CD4-positive, alpha-beta T cell treated with Interleukin-15 for 1 hour (primary cell): ENCODE results near the gene GNA15.
"Not testable (repeated sequence)": the region's sequence is repeated elsewhere in the genome, so short reads cannot be mapped to it uniquely, and the experiment has no call there.

Experiments used
- DNase-seq: peaks from one replicate; pipeline ENCODE4 v3.0.0-alpha.2; 2020

Gene GNA15

DNA sequence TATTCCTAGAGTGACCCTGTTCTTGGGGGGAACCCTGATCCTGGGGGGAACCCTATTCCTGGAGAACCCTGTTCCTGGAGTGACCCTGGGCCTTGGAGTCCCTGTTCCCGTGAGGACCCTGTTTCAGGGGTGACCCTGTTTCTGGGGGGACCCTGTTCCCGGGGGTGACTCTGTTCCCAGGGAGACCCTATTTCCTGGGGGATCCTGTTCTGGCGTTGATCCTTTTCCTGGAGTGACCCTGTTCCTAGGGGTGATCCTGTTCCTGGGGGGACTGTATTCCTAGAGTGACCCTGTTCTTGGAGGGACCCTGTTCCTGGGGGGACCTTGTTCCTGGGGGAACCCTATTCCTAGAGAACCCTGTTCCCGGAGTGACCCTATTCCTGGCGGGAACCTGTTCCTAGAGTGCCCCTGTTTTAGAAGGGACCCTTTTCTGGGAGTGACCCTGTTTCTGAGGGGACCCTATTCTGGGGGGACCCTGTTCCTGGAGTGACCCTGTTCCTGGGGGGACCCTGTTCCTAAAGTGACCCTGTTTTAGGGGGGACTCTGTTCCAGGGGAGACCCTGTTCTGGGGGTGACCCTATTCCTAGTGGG lies 15.0 kb downstream of the GNA15 start:
- DNase-seq = no peak

DNA sequence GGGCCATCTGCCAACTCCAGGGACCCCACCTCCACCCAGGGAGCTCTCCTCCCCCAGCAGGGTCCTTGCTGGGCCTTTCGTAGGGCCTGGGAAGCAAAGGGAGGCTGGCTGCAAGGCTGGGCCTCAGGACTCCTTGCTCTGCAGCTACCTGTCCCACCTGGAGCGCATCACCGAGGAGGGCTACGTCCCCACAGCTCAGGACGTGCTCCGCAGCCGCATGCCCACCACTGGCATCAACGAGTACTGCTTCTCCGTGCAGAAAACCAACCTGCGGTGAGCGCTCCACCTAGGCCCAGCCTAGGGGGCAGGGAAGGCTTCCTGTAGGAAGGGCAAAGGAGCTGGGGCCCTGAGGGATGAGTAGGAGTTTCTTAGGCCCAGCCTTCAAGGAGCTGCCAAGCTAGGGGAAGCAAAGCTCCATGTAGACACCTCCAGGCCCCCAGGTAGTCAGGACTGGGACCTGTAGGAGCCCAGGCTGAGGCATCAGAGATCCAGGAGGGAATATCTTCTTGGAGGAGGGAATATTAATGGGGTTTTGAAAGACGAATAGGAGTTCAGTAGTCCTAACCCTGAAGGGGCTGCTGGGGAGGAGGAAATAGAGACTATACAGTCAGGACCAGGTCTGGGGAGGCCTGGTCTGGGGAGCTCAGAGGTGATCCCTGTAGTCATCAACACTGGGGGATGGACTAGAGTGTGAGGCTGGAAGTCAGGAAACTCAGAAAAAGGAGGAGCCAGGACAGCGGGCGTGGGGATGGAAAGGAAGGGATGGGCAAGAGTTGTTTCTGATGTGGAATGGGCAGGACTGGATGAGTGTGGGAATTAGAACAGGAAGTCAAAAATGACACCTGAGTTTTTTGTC lies 16.0 kb downstream of the GNA15 start:
- DNase-seq = no peak

DNA sequence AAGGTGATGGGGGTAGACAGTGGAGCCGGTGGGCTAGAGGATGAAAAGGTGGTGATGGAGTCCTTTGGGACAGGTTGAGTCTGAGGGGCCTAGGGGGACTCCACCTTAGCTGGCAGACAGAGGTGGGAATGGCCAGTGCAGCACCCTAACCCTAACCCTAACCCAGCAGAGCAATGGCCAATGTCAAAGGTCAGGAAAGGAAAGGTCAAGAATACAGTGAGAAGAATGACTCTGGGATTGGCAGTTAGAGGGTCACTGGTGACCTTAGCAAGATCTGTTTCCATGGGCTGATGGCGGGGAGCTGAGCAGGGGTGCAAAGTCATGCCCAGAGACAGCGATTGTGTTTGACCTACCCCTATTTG lies 16.6 kb downstream of the GNA15 start:
- no peak for DNase-seq

DNA sequence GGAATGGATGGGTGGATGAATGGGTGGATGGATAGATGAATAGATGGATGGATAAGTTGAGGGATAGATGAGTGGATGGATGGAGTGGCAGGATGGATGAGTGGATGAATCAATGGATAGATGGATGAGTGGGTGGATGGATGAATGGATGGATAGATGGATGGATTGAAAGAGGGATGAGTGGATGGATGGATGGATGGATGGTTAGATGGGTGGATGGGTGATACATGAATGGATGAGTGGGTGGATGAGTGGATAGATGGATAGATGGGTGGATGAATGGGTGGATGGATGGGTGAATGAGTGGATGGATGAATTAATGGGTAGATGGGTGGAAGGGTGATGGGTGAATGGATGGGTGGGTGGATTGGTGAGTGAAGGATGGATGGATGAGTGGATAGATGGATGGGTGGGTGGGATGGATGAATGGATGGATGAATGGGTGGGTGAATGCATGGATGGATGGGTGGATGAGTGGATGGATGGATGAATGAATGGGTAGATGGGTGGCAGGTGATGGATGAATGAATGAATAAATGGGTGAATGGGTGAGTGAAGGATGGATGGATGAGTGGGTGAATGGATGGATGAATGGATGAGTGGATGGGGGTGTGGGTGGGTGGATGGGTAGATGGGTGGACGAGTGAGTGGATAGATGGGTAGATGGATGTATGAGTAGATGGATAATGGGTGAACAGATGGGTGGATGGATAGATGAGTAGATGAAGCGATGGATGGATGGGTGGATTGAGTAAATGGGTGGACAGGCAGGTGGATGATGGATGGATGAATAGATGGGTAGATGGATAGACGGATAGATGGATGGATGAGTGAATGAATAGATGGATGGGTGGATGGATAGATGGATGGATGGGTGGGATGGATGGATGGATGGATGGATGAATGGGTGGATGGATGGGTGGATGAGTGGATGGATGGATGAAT lies 17.7 kb downstream of the GNA15 start:
- DNase-seq = no peak

DNA sequence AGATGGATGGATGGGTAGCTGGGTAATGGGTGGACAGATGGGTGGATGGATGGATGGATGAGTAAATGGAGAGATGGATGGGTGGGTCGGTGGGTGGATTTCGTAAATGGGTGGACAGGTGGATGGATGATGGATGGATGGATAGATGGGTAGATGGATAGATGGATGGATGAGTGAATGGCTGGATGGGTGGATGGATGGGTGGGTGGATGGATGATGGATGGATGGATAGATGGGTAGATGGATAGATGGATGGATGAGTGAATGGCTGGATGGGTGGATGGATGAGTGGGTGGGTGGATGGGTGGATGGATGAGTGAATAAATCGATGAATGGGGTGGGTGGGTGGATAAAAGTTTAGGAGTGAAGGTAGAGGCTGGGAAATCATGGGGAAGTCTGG lies 18.6 kb downstream of the GNA15 start:
- not testable (repeated sequence) for DNase-seq

DNA sequence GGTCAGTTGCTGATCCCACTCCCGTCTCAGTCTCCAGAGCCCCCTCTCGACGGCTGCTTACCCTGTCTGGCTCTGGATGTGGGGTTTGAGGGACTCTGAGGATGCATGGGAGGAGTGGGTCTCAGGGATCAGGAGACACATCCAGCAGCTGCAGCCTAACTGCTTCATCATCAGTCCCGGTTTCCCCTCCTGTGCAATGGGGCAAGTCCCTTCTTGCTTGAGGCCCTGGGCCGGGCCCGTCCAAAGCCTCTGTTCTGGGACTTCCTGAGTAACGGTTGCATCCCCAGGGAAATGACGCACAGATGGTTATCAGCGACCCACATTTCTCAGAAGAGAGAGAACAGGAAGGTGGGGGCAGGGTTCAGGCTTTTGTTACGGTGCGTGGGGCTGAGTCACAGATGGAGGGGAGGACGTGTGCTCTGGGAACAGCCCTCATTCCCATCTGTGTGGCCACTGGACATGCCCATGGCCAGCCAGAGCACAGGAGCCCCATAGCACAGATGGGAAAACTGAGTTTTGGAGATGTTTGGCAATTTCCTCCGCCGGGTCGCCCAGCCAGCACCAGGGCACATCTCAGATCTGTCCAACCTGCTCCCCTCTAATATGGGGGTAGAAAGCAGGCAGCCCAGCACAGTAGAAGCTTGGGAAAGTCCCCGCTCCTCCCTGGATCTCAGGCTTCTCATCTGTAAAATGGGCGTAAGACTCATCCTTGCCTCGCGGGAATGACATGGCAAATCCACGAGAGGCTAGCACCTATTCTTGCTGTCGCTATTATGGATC lies 19.3 kb downstream of the GNA15 start:
- peak; percentile 89 for DNase-seq

DNA sequence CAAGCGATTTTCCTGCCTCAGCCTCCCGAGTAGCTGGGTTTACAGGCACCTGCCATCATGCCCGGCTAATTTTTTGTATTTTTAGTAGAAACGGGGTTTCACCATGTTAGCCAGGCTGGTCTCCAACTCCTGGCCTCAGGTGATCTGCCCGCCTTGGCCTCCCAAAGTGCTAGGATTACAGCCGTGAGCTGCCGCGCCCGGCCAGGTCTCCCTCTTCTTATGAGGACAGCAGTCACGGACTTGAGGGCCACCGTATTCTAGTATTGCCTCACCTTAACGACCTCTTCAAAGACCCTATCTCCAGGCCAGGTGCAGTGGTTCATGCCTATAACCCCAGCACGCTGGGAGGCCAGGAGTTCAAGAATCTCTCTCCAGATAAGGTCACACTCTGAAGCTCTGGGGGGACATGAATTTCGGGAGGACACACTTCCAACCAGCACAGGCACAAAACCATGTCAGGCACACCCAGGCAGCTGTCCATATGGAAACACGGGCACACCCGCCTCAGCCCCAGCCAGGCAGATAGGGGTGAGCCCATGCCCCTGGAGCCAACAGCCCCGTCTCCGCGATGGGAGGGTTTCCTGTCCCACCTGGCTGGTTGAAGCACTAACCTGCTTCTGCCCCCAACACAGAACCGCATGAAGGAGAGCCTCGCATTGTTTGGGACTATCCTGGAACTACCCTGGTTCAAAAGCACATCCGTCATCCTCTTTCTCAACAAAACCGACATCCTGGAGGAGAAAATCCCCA lies 21.4 kb downstream of the GNA15 start:
- DNase-seq = no peak

DNA sequence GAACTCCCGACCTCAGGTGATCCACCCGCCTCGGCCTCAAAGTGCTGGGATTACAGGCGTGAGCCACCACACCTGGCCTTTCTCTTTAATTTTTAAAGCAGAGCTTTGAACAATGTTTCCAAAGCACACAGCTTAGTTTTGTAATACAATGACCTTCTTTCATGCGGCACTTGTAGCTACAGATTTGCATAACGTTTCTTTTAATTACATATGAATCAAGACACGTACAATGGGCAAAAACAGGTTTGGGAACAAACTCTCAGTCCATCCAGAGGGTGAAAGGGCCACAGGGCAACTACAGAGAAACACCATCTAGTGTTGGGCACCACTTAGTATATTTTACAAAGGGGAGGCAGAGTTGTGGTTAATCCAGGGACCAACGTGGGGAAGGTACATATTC lies 23.7 kb downstream of the GNA15 start:
- DNase-seq = no peak

DNA sequence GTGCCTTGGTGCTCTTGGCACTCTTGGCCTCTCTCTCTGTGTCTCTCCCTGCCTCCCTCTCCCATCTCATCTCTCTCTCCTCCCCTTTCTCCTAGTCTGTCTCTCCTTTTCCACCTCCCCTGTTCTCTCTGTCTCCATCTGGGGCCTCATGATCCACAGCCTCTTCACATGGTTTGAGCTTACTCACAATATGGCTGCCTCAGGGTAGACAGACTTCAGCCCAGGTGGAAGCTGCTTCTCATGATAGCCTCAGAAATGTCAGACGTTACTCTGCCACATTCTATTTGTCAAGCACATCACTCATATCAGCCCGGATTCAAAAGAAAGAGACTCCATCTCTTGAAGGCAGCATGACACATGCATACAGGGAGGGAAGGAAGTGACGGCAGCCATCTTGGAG lies 24.4 kb downstream of the GNA15 start:
- DNase-seq = no peak

DNA sequence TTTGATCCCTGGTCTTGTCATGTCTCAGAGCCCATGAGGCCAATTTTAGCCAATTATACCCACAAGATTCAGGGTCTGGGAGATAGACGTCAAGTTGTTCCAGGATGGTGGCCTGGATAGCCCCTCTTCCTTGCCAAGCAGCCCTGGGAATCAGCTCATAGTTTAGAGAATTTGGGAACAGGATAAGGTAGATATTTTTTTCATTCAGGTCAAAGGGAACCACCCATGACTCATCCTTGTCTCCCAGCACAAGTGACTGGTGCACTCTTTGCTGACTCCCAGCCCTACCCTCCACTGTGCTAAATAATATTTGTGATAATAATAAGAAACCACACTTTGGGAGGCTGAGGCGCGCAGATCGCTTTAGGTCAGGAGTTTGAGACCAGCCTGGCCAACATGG lies 25.6 kb downstream of the GNA15 start:
- DNase-seq = no peak

DNA sequence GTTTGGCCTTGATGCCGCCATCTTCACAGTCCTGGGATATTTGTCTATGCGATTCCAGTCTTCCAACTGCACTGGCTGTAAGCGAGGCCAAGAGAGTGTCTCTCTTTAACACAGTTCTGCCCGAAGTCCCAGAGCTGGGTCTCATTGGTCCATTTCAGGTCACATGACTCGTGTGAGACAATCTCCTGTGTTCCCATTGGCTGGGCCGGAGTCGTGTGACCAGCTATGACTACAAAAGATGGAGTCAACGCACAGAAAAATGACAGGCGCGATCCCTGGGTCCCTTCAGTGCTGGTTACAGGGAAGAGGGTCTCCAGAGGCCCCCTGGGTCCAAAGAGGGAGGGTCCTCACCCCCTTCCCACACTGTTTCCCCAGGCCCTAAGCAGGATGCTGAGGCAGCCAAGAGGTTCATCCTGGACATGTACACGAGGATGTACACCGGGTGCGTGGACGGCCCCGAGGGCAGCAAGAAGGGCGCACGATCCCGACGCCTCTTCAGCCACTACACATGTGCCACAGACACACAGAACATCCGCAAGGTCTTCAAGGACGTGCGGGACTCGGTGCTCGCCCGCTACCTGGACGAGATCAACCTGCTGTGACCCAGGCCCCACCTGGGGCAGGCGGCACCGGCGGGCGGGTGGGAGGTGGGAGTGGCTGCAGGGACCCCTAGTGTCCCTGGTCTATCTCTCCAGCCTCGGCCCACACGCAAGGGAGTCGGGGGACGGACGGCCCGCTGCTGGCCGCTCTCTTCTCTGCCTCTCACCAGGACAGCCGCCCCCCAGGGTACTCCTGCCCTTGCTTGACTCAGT lies 26.8 kb downstream of the GNA15 start:
- DNase-seq = no peak

DNA sequence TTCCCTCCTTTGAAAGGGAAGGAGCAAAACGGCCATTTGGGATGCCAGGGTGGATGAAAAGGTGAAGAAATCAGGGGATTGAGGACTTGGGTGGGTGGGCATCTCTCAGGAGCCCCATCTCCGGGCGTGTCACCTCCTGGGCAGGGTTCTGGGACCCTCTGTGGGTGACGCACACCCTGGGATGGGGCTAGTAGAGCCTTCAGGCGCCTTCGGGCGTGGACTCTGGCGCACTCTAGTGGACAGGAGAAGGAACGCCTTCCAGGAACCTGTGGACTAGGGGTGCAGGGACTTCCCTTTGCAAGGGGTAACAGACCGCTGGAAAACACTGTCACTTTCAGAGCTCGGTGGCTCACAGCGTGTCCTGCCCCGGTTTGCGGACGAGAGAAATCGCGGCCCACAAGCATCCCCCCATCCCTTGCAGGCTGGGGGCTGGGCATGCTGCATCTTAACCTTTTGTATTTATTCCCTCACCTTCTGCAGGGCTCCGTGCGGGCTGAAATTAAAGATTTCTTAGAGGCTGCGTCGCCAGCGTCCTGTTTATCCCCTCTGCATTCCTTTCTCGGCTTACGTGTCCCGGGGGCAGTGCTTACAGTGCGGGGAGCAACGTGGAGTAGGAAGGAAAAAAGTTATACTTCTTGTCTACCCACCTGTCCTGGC lies 27.5 kb downstream of the GNA15 start:
- peak; percentile 80 for DNase-seq

DNA sequence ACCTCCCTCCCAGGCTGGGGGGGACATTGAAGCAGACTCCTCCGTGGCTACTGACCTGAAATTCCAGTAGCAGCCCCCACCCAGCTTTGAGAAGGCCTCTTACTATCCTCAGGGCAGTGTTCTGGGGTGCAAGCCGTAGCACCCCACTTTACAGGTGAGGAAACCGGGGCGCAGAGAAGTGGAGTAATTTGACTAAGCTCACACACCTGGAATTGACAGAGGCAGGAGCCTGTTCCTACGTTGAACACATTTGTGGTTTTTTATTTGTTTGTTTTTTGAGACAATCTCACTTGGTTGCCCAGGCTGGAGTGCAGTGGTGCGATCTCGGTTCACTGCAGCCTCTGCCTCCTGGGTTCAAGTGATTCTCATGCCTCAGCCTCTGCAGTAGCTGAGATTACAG lies 28.1 kb downstream of the GNA15 start:
- no peak for DNase-seq

DNA sequence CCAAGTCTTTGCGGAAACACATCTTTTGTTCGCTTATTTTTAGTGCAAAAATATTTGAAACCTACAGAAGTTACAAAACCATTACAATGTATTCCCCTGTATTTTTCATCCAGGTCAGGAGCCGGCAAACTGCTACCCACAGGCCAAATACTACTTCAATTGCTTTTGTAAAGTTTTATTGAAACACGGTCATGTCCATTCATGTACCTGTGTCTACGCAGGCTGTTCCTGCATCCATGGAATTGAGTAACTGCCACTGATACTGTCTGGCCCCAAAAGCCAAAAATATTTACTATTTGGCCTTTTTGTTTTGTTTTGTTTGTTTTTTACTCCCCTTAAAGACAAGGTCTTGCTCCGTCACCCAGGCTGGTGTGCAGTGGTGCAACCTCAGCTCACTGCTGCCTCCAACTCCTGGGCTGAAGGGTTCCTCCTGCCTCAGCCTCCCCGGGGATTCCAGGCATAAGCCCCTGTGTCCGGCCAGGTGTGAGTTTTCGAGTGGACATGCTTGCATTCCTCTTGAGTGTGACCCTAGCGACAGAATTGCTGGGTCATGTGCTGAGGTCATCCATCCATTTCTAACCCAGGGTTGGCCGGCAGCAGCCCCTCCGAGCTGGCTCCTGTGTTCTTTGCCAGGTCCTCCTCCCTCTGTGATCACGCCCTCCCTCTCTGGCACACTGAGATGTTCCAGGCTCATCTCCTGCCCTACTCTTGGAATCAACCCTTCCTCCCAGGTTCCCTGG lies 31.9 kb downstream of the GNA15 start:
- no peak for DNase-seq

DNA sequence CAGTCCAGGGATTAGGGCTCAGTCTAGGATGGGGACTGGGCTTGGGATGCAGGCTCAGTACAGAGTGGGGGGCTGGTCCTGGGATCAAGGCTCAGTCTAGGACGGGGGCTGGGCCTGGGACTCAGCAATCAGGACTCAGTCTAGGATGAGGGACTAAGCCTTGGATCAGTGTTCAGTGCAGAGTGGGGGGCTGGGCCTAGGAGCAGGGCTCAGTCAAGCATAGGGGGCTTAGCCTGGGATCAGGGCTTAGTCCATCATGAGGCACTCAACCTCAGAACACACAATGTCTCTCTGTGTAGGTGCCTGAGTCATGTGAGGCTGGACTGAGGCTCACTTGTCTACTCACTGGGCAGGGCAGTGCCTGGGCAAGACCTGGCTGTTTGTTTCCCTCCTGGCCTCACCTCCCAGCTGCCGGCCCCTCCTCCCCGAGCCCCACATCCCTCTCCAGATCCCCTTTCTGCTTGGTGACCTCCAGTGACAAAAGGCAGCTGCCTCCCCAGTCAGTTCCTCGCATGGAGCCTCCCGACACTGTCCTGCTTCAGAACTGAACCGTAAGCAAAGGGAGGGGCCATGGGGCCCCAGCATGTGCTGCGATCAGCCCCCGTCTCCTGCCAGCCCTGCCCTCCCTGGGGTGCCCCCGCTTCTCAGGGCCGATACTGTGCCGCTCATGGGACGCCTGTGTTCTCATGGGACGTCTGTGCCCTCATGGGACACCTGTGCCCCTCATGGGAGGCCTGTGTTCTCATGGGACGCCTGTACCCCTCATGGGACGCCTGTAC lies 36.2 kb downstream of the GNA15 start:
- DNase-seq = peak; percentile 58

DNA sequence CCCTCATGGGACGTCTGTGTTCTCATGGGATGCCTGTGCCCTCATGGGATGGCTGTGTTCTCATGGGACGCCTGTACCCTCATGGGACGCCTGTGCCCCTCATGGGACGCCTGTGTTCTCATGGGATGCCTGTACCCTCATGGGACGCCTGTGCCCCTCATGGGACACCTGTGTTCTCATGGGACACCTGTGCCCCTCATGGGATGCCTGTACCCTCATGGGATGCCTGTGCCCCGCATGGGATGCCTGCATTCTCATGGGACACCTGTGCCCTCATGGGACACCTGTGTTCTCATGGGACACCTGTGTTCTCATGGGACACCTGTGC lies 36.8 kb downstream of the GNA15 start:
- not testable (repeated sequence) for DNase-seq

DNA sequence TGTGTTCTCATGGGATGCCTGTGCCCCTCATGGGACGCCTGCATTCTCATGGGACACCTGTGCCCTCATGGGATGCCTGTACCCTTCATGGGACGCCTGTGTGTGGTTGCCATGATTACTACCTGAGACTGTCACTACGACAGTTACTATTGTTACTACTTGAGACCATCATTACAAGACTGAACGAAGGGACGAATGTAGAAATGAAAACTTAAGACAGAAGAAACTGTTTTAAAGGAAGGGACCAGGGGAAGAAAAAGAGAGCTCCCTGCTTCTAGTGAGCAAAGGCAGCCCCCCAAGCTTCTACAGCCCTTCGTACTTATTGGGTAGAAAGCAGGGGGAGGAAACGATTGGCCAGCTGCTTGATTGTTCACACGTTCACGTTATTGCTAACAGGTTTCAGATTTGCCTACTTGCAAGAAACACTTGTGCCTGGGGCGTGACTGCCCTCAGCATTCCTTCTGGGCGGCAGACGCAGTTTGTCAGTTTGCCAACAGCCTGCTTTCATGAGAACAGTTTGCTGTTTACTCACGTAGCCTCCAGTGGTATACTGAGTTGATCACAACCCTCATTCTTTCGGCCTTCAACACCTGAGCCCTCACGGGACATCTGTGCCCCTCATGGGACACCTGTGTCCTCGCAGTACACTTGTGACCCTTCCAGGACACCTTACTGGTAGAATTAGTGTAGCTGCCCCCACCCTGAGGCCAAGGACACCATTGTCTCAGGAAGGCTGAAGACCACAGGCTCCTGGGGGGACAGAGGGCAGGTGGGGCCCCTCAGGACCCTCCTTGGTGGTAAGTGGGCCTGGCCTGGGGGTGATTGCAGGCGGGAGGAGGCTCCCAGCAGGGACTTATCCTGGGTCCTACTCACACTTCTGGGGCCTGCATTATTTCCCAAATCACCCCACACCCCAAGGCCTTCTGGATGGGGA lies 40.2 kb downstream of the GNA15 start:
- peak; percentile 42 for DNase-seq
